Measurements from ENCODE around the gene AADACL4. TPM values are rescaled to one million over a fixed set of nuclear protein-coding genes. Genes with fewer than 3 reads are reported as not detected.
"Not testable (repeated sequence)": the region's sequence is repeated elsewhere in the genome, so short reads cannot be mapped to it uniquely, and the experiment has no call there.

AADACL4 gene
- total RNA-seq, 1 donor from 2014 or later = not detected

DNA sequence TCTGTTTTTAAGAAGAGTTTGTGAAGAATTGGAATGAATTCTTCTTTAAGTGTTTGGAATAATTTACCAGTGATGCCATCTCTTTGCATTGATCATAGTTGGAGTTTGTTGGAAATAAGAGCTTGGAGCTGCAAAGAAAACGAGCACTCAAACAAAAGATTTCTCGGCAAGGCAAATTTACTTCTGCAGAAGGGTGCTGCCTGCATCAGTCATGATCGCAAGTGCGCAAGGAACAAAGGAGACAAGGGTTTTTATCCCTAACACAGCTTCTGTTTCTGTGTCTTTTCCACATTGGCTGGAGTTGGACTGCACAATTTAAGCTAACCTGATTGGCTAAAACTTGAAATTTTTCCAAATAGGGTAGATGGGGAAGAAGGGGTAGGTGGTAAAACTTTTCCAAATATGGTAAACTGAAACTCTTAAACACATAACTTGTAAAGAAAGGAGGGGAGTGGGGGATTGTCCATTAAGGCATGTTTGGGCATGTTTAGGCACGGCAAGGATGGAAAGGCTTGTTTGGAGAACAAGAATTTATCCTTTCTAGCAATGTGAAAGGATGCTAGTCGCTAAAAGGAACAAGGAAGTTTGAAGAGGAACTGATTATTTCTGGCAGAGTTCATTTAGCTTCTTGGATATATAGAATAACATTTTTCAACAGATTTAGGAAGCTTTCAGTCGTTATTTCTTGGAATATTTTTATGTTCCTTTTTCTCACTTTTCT is 3.5 kb upstream of the AADACL4 start:
- intact Hi-C loops (cut with DNase I) = no loop called here
- ATAC-seq = no peak
- no peaks in the 10 kb centered on the region for H3K36me3 ChIP-seq
- peaks cover 5% of the 10 kb centered on the region for H3K9me3 ChIP-seq
- no peak overlapping the region for H3K4me3 ChIP-seq
- no peak for DNase-seq
- H3K27ac ChIP-seq = no peak overlapping the region
- no peaks in the 10 kb centered on the region for H3K4me1 ChIP-seq
- no peaks in the 10 kb centered on the region for H3K27me3 ChIP-seq
- TF ChIP-seq, protein P1, sequence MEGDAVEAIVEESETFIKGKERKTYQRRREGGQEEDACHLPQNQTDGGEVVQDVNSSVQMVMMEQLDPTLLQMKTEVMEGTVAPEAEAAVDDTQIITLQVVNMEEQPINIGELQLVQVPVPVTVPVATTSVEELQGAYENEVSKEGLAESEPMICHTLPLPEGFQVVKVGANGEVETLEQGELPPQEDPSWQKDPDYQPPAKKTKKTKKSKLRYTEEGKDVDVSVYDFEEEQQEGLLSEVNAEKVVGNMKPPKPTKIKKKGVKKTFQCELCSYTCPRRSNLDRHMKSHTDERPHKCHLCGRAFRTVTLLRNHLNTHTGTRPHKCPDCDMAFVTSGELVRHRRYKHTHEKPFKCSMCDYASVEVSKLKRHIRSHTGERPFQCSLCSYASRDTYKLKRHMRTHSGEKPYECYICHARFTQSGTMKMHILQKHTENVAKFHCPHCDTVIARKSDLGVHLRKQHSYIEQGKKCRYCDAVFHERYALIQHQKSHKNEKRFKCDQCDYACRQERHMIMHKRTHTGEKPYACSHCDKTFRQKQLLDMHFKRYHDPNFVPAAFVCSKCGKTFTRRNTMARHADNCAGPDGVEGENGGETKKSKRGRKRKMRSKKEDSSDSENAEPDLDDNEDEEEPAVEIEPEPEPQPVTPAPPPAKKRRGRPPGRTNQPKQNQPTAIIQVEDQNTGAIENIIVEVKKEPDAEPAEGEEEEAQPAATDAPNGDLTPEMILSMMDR (IDR thresholded peaks at IDR 0.05) = no peak

DNA sequence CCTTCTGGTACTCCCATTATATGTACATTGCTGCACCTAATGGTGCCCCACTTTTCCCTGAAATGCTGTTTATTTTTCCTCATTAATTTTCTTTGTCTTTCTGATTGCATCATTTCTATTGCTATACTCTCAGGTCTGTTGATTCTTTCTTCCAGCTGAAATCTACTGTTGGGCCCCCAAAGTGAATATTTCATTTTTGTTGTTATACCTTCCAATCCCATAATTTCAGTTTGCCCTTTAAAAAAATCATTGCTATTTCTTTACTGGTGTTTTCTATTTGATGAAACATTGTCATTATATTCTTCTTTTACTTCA is 3.0 kb upstream of the AADACL4 start:
- no peaks in the 10 kb centered on the region for H3K27me3 ChIP-seq
- no peak overlapping the region for H3K27ac ChIP-seq
- TF ChIP-seq, protein P1 (IDR thresholded peaks at IDR 0.05) = no peak
- H3K4me3 ChIP-seq = no peak overlapping the region
- intact Hi-C loops (cut with DNase I) = no loop called here
- no peak for ATAC-seq
- H3K36me3 ChIP-seq = no peaks in the 10 kb centered on the region
- DNase-seq = no peak
- no peaks in the 10 kb centered on the region for H3K4me1 ChIP-seq
- peaks cover 5% of the 10 kb centered on the region for H3K9me3 ChIP-seq

DNA sequence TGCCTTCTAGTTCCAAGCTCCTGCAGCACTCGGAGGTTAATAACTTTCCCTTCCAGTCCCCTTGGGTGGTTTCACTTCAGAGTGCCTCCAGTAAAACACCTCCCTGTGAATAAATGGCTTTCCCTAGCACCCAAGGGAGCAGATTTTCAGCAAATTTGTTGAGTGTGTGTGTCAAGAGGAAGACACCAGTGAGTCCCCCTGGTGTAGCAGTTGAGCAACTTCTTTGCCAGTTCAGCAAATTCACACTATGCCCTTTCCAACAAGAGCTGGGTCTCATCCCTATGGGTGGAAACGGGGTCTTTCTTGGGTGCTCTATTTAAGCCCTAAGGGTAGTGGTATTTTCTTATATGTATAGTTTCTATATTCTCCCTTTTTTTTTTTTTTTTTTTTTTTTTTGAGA is 806 bp upstream of the AADACL4 start:
- TF ChIP-seq, protein P1 (IDR thresholded peaks at IDR 0.05) = no peak
- peaks cover 5% of the 10 kb centered on the region for H3K9me3 ChIP-seq
- no peaks in the 10 kb centered on the region for H3K36me3 ChIP-seq
- intact Hi-C loops (cut with DNase I) = no loop called here
- H3K4me1 ChIP-seq = no peaks in the 10 kb centered on the region
- no peak overlapping the region for H3K4me3 ChIP-seq
- no peak overlapping the region for H3K27ac ChIP-seq
- DNase-seq (no peak), ATAC-seq (no peak)
- no peaks in the 10 kb centered on the region for H3K27me3 ChIP-seq

- Histone ChIP-seq H3K4me1 (no peaks in the 10 kb centered on the region), H3K27me3 (no peaks in the 10 kb centered on the region), H3K4me3 (no peak overlapping the region), H3K36me3 (no peaks in the 10 kb centered on the region), H3K27ac (no peak overlapping the region), H3K9me3 (peaks cover 5% of the 10 kb centered on the region)
- ATAC-seq (no peak), DNase-seq (no peak)
- intact Hi-C loops (cut with DNase I) = no loop called here
- TF ChIP-seq, protein P1 (IDR thresholded peaks at IDR 0.05) = no peak
Measured at GRCh38 chr1:12644237-12644636, 352 bp downstream of the AADACL4 start.

- DNase-seq (no peak), ATAC-seq (no peak)
- no peaks in the 10 kb centered on the region for H3K36me3 ChIP-seq
- H3K4me3 ChIP-seq = no peak overlapping the region
- intact Hi-C loops (cut with DNase I) = no loop called here
- no peaks in the 10 kb centered on the region for H3K4me1 ChIP-seq
- TF ChIP-seq, protein P1 (IDR thresholded peaks at IDR 0.05) = no peak
- no peaks in the 10 kb centered on the region for H3K9me3 ChIP-seq
- no peaks in the 10 kb centered on the region for H3K27me3 ChIP-seq
- no peak overlapping the region for H3K27ac ChIP-seq
Measured at GRCh38 chr1:12644829-12645228, 944 bp downstream of the AADACL4 start.

DNA sequence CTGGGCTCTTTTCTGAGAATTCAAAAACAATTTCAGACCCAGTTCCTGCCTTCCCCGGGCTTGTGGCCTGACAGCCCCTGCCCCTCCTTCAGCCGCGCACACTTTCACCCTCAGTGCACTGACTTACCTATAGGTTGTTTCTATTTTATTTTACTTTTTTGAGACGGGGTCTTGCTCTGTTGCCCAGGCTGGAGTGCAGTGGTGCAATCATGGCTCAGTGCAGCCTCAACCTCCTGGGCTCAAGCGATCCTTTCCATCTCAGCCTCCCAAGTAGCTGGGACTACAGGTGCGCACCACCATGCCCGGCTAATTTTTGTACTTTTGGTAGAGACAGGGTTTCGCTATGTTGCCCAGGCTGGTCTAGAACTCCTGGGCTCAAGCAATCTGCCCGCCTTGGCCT is 1.5 kb downstream of the AADACL4 start:
- H3K27ac ChIP-seq; H3K4me1 ChIP-seq; H3K27me3 ChIP-seq; H3K4me3 ChIP-seq; H3K9me3 ChIP-seq; H3K36me3 ChIP-seq; intact Hi-C loops (cut with DNase I); ATAC-seq: not testable (repeated sequence)
- peak; percentile 26 for DNase-seq
